GM19372 (cell line): ENCODE data around the gene KCNAB3.

ENCODE experiments used
- ATAC-seq: cut with Tn5 transposase; IDR thresholded peaks from one replicate; pipeline ENCODE4 v1.9.1; 2021; ENCODE audit warnings: mild to moderate bottlenecking, low read depth, moderate library complexity; ENCODE audit not compliant: unreplicated experiment

Gene KCNAB3

GRCh38 chr17:7881276-7882054 is 48.2 kb downstream of the KCNAB3 start:
- no peak for ATAC-seq

- ATAC-seq: no peak
Observed at GRCh38 chr17:7880076-7880868, 49.4 kb downstream of the KCNAB3 start.

DNA sequence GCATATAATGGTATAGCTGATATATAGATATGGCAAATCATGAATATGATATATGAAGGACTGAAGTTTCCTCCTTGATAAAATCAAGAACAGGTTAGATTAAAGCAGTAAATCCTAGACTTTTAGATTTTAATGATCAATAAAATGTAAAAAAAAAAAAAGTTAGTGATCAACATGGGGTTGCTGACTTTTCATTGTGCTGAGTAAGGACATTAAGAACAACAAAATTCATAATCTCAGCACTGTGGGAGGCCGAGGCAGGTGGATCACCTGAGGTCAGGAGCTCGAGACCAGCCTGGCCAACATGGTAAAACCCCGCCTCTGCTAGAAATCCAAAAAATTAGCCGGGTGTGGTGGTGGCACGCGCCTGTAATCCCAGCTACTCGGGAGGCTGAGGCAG is 51.4 kb downstream of the KCNAB3 start:
- no peak for ATAC-seq

GRCh38 chr17:7875804-7876370 is 53.8 kb downstream of the KCNAB3 start:
- no peak for ATAC-seq

DNA sequence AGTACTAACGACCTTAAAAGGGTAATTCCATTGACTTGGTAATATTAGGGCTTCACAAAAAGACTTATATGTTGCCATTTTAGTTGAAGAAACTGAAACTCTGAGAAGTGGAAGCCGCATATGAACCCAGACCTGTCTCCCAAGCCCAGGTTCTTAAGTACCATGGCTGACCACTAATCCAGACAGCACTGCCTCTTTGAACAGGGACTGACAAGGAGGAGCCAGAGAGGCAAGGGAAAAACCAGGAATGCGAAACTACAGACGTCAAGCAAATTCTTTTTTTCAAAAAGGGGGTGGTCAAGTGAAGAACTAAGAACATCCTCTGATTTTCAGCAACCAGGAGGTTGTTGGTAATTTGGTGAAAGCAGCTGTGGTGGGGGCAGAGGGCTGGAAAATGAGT is 56.6 kb downstream of the KCNAB3 start:
- ATAC-seq: no peak
